Pancreas (tissue), 10 donors: ENCODE data around the gene MRPL4. TPM values are rescaled to one million over a fixed set of nuclear protein-coding genes. Genes with fewer than 3 reads are reported as not detected.
"Not testable (repeated sequence)": the region's sequence is repeated elsewhere in the genome, so short reads cannot be mapped to it uniquely, and the experiment has no call there.

ENCODE experiments used
- ATAC-seq, 4 donors: fragments of 200-7000 bp; cut with Tn5 transposase; one replicate each; pipeline versions ENCODE4 v1.8.0 to v1.9.1; 2020; ENCODE audit warnings: mild to moderate bottlenecking in 4 of 4, moderate library complexity in 4 of 4
- DNase-seq, 6 donors: peaks; one replicate each; pipeline ENCODE4 v3.0.0-alpha.2; 2020
- FAIRE-seq: peaks from 2 replicates; lab custom pipeline; 2012; peaks lifted over from hg19 to GRCh38; lab: Jason Lieb, UNC
- H3K27ac ChIP-seq, 4 donors: fragments of 200-600 bp; sonication (generic); 1 replicate in 3 of 4; 2 replicates in 1 of 4; pipeline versions ENCODE4 v1.5.0 to v1.8.0; 2020
- H3K27me3 ChIP-seq, 4 donors: fragments of 200-600 bp; one replicate each; pipeline ENCODE4 v1.8.0; 2021
- H3K36me3 ChIP-seq, 3 donors: fragments of 200-600 bp; sonication (generic) in 1 of 3; one replicate each; pipeline versions ENCODE4 v1.5.0 to v1.8.0; 2020 to 2021
- H3K4me1 ChIP-seq, 3 donors: fragments of 200-600 bp; one replicate each; pipeline ENCODE4 v1.8.0; 2021
- H3K4me3 ChIP-seq, 4 donors: fragments of 200-600 bp; sonication (generic) in 2 of 4; one replicate each; pipeline versions ENCODE4 v1.5.0 to v1.8.0; 2020 to 2021
- H3K9me3 ChIP-seq, 4 donors: fragments of 200-600 bp; one replicate each; pipeline ENCODE4 v1.8.0; 2021
- WGBS, 2 donors: extraction: QIAGEN DNeasy Blood & Tissue Kit; methylation state at CpG; one replicate each; pipeline ENCODE4 v1.1.7; 2013; 5-methylcytosine and 5-hydroxymethylcytosine counted together
- intact Hi-C, 3 donors: fragments of 100-400 bp; cut with DNase I; formaldehyde crosslinking; loops; one replicate each; pipeline versions ENCODE4 v1.11.1 to v1.14.2; 2022
- polyA plus RNA-seq, 2 donors: library from polyadenylated mRNA; stranded (reverse); fragments of 200-250 nt; gene quantifications; one replicate each; pipeline ENCODE4 v1.2.3, GENCODE V29; 2013
- total RNA-seq, 6 donors: library from RNA; stranded (reverse); fragmentation: NEBNext Ultra II Directional in 4 of 6; extraction: Animal tissue kit (Norgen Biotek cat#: 25700) in 4 of 6; gene quantifications; one replicate each; pipeline versions ENCODE4 v1.2.1 to v1.2.4, GENCODE V29; 2021 to 2023
- TF ChIP-seq, protein P1 (sequence below), 4 donors: fragments of 200-600 bp; sonication (generic) in 3 of 4; IDR thresholded peaks; one replicate each; pipeline versions ENCODE4 v1.5.0 to v1.8.0; 2021; ENCODE audit warnings: antibody characterized with exemption in 4 of 4
- donor health status: healthy with polysubstance abuse.
- donor health status: DM: no; HTN: no; CAD: no; lungs with moderate emphysema.
- donor health status: DM: no; HTN: no; CAD: no.
- donor health status: control.
- donor health status: control.
- donor health status: Bipolar disorder and iron deficiency.
- donor health status: DM: yes; HTN: yes; CAD: no.
- donor health status: DM: no; HTN: no; CAD: no.
- donor health status: DM: no; HTN: no; CAD: no.
- donor health status: DM: yes; HTN: yes; CAD: no.

Gene MRPL4
- total and polyA plus RNA-seq, 8 donors = 9.9 to 34.4 (median 16.3) TPM

DNA sequence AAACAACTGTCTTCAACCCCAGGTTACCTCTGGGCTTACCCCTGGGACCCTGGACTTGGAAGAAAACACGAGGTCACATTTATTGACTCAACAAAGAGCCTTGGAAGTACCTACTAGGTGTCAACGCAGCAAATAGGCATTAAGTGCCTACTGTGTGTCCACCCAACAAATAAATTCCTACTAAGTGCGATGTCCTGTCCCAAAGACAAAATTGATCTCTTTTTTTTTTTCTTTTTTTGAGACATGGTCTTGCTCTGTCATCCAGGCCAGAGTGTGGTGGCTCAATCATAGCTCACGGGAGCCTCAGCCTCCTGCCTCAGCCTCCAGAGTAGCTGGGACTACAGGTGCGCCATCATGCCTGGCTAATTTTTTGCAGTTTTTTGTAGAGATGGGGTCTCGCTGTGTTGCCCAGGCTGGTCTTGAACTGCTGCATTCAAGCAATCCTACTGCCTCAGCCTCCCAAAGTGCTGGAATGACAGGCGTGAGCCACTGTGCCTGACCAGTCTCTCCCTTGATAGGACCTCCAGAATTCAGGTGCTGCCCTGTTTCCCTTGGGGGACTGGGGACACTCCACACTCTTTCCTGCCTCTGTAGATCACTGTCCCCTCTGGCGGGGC, 20.3 kb upstream of the MRPL4 start:
- no peaks in the 10 kb centered on the region for H3K9me3 ChIP-seq
- peak overlapping the region; percentile 82 to 95 (median 88) for H3K4me3 ChIP-seq
- FAIRE-seq (no peak), ATAC-seq (no peak), DNase-seq (no peak)
- 68 to 72% methylated on average over 8 of the region's 8 CpGs for WGBS, 2 donors
- TF ChIP-seq, protein P1, sequence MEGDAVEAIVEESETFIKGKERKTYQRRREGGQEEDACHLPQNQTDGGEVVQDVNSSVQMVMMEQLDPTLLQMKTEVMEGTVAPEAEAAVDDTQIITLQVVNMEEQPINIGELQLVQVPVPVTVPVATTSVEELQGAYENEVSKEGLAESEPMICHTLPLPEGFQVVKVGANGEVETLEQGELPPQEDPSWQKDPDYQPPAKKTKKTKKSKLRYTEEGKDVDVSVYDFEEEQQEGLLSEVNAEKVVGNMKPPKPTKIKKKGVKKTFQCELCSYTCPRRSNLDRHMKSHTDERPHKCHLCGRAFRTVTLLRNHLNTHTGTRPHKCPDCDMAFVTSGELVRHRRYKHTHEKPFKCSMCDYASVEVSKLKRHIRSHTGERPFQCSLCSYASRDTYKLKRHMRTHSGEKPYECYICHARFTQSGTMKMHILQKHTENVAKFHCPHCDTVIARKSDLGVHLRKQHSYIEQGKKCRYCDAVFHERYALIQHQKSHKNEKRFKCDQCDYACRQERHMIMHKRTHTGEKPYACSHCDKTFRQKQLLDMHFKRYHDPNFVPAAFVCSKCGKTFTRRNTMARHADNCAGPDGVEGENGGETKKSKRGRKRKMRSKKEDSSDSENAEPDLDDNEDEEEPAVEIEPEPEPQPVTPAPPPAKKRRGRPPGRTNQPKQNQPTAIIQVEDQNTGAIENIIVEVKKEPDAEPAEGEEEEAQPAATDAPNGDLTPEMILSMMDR (IDR thresholded peaks at IDR 0.05) = no peak
- no peaks in the 10 kb centered on the region for H3K27me3 ChIP-seq
- no peaks in the 10 kb centered on the region for H3K4me1 ChIP-seq
- no peaks in the 10 kb centered on the region for H3K36me3 ChIP-seq
- H3K27ac ChIP-seq = peak overlapping the region in 2 of 4 donors; percentile 63 to 69
- intact Hi-C loops = no loop called here

DNA sequence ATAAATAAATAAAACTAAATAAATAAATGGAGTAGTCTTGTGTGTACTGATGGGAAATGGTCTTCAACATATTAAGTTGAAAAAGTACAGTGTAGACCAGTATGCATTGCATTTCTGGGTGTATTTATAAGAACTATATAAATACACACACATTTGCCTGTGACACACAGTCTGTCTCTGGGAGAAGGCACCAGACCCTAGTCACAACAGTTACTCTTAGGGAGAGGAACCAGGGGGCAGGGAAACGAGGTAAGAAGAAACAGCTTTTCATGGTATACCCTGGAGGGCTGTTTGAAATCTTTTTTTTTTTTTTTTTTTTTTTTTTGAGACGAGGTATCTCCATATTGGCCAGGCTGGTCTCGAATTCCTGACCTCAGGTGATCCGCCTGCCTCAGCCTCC, 18.1 kb upstream of the MRPL4 start:
- Histone ChIP-seq H3K4me1 (no peaks in the 10 kb centered on the region), H3K27ac (no peak overlapping the region), H3K4me3 (no peak overlapping the region), H3K9me3 (no peaks in the 10 kb centered on the region), H3K36me3 (no peaks in the 10 kb centered on the region), H3K27me3 (no peaks in the 10 kb centered on the region)
- TF ChIP-seq, protein P1 (IDR thresholded peaks at IDR 0.05) = no peak
- WGBS, 2 donors = 62 to 63% methylated on average over 3 to 4 of the region's 4 CpGs
- FAIRE-seq = no peak
- DNase-seq = no peak
- intact Hi-C loops = no loop called here
- no peak for ATAC-seq

- 66 to 83% methylated on average over 4 of the region's 4 CpGs for WGBS, 2 donors
- no peaks in the 10 kb centered on the region for H3K27me3 ChIP-seq
- no peaks in the 10 kb centered on the region for H3K4me1 ChIP-seq
- DNase-seq = no peak
- no peaks in the 10 kb centered on the region for H3K9me3 ChIP-seq
- ATAC-seq = no peak
- H3K27ac ChIP-seq = no peak overlapping the region
- FAIRE-seq = no peak
- H3K36me3 ChIP-seq = no peaks in the 10 kb centered on the region
- no peak overlapping the region for H3K4me3 ChIP-seq
- TF ChIP-seq, protein P1 (IDR thresholded peaks at IDR 0.05) = no peak
- intact Hi-C loops = no loop called here
Observed at GRCh38 chr19:10235003-10235402, 17.0 kb upstream of the MRPL4 start.

DNA sequence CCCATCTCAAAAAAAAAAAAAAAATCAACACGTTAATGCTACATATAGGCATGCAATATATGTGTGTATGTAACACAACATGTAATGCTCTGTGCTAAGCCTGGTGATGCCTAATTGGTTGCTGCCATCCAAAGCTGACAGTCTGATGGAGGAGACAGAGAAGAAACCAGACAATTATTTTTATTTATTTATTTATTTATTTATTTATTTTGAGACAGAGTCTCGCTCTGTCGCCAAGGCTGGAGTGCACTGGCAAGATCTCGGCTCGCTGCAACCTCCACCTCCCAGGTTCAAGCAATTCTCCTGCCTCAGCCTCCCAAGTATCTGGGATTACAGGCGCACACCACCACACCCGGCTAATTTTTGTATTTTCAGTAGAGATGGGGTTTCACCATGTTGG, 16.6 kb upstream of the MRPL4 start:
- WGBS, 2 donors = 87% methylated on average over 7 of the region's 7 CpGs
- H3K36me3 ChIP-seq, ATAC-seq, intact Hi-C loops, DNase-seq, H3K27ac ChIP-seq, H3K4me1 ChIP-seq, H3K9me3 ChIP-seq, H3K27me3 ChIP-seq, H3K4me3 ChIP-seq, FAIRE-seq: not testable (repeated sequence)

DNA sequence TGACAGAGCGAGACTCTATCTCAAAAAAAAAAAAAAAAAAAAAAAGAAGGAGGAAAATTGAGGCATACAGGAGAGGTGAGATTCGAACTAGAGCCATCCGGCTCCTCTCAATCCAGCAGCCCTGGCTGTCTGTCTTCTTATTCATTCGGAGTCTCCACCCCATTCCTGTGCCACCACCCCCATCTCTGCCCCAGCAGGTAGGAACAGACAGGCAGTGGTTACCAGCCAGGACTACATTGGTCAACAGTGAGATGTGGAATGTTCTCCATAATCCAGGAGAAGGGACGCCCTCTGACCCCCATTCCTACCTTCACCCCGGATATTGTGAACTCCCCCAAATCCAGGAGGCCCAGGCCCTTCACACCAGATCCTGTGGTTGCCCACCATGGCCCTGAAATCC, 14.3 kb upstream of the MRPL4 start:
- H3K27ac ChIP-seq = no peak overlapping the region
- H3K4me1 ChIP-seq = no peaks in the 10 kb centered on the region
- H3K36me3 ChIP-seq = no peaks in the 10 kb centered on the region
- intact Hi-C loops = no loop called here
- WGBS, 2 donors = 82 to 88% methylated on average over 5 to 6 of the region's 6 CpGs
- H3K27me3 ChIP-seq = no peaks in the 10 kb centered on the region
- no peak for ATAC-seq
- no peak for DNase-seq
- no peak overlapping the region for H3K4me3 ChIP-seq
- FAIRE-seq = no peak
- TF ChIP-seq, protein P1 (IDR thresholded peaks at IDR 0.05) = no peak
- no peaks in the 10 kb centered on the region for H3K9me3 ChIP-seq
